GOT3 (cell line): ENCODE data around the gene PANK4.

Source experiments
- DNase-seq: peaks from one replicate; lab custom pipeline; 2025; ENCODE audit warnings: mixed read lengths; lab: John Stamatoyannopoulos, UW

PANK4 gene

GRCh38 chr1:2476061-2476999, 50.1 kb downstream of the PANK4 start, which contains the start of gene PLCH2:
Gene PLCH2 (plus strand): TSS chr1:2476289. CDS start chr1:2476589, 300 bp downstream.
- no peak for DNase-seq

DNA sequence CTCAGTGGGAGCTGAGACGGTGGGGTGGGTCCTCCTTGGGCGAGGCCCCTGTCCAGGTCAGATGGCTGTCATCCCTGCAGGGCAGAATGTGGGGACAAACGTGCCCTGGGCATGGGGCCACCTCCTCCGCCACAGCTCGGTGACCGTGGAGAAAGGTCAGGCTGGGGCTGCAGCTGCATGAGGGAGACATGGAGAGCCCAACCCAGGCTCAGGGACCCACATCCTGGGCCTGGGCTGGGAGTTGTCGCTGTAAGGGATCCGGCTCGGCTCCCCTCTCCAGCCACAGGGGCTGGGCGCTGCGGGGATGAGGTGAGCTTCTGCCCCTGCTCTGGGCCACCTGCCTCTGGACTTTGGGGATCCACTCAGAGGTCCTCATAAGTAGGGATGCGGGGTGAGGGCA, 50.8 kb downstream of the PANK4 start:
- no peak for DNase-seq

DNA sequence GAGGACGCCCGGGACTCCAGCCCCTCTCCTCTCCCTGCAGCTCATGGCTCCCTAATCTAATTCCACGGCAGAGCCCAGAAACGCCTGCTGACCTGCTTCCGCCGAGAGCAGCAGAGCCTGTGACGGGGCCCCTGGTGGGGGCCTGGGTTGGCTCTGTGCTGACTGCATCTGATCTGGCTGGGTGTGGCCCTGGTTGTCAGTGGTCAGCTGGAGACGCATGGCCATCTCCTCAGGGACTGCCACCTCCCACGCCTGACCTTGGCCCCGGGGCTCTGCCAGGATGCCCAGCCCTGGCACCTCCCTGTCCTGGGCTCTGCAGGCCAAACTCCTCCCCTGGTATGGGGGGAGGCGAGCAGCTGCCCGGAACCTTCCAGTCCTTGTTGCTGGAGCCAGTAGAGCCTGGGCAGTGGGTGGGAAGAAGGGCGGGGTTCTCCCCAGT, 51.4 kb downstream of the PANK4 start:
- DNase-seq: no peak

DNA sequence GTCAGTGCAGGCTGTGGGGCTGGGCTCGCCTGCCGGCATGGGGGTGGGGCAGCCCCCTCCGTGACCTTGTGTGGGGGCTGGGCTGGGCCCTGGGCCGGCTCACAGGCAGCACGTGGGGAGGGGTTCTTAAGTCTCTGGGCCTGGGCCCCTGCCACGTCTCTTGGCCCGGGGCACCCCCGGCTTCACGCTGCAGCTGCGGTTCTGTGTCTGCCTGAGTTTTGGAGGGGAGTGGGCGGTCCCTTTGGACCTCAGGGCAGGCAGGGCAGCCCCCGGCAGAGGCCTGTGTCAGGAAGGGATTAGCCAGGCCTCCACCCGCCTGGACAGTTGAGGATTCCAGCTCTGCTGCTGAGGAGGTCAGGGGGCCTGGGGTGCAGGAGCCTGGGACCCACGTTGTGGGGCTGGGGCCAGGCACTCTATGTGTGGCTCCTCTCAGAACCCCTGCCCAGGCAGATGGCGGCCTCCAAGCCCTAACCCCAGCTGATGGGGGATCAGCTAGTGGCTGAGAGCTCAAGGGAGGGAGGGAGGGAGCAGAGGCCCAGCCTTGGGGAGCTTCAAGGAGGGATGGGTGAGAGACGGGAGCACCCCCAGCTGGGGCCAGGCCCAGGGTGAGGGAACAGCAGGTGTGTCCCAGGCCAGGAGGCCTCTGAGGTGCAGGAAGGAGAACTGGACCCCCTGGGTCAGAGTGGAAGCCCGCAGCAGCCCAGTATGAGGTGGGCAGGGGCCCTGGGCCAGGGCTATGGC, 52.1 kb downstream of the PANK4 start:
- no peak for DNase-seq

DNA sequence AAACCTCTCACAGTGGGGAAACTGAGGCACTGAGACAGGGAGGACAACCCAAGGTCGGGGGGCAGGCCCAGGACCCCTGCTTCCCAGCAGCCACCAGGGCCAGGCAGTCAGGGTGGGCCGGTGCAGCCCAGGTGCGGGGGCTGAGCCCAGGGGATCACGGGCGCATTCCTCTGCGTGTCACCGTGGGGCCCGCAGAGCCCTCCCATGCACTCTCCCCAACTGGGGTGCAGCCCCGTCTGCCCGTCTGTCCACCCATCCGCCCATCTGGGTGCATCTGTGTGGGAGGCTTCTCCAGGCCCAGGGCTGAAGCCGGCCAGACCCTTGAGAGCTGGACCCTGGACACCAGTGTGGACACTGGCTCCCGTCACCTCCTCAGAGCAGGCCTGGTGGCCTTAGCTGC, 53.2 kb downstream of the PANK4 start:
- DNase-seq: no peak

GRCh38 chr1:2472561-2473177, 53.7 kb downstream of the PANK4 start:
- DNase-seq: no peak

GRCh38 chr1:2472109-2472508, 54.3 kb downstream of the PANK4 start:
- no peak for DNase-seq

- no peak for DNase-seq
Measured at GRCh38 chr1:2471587-2472001, 54.8 kb downstream of the PANK4 start.

DNA sequence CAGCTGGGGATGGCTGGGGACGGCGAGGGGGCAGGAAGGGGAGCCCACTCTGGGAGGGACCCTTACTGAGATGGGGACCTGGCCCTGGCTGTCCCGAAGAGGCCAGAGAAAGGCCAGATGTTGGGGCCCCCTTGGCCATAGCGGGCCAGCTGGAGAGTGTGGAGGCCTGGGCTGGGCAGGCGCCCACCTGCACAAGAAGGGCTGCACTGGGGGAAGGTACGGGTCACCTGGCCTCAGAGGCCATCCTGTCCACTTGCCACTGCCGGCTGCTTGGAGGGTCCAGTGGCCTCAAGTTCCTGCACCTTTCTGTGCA, 55.3 kb downstream of the PANK4 start:
- no peak for DNase-seq

GRCh38 chr1:2470290-2471158, 55.9 kb downstream of the PANK4 start:
- DNase-seq: no peak

- no peak for DNase-seq
Measured at GRCh38 chr1:2469103-2469940, 57.1 kb downstream of the PANK4 start.

DNA sequence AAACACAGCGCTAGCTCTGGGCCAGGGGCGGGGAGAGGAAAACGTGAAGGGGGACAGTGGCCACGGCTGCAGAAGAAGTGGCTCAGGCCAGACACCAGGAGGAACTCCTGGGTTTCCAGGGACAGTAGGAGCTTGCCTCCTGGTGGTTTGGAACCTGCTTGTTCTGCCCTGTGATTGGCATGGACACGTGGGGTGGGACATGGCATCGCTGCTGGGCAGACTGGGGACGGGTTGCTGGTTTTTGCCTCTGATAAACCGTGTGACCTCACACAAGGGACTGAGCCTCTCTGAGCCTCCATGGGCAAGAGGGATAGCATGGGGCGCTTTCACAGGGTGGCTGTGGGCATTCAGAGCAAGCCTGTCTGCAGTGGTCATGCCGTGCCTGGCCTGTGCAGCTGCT, 57.9 kb downstream of the PANK4 start:
- no peak for DNase-seq

GRCh38 chr1:2468041-2468472, 58.3 kb downstream of the PANK4 start:
- DNase-seq: no peak

DNA sequence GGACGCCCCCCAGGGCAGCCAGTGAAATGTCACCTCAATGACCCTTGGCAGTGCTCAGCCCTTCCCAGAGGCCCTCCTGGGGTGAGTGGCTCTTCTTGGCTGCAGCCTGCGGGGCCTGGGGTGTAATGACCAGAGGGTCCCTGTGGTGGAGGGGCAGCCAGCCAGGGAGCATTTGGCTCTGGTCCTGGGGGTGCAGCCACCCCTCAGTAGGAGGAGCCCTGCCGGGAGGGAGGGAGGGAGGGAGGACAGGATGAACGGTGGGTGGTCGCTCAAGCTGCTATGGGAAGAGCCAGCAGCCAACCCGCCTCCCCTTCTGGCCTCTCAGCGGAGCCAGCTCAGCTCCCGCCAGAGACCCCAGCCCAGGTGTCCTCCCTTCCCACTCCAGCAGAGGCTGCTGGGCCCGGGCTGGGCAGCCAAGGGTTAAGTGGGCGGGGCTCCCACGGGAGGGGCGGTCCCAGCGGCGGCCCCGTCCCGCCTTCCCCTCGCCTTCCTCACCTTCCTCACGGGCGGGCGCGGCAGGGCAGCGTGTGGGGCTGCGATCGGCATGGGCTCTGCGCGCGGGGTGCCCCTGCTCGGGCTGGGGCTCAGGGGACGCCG, 59.3 kb downstream of the PANK4 start:
- DNase-seq: no peak

DNA sequence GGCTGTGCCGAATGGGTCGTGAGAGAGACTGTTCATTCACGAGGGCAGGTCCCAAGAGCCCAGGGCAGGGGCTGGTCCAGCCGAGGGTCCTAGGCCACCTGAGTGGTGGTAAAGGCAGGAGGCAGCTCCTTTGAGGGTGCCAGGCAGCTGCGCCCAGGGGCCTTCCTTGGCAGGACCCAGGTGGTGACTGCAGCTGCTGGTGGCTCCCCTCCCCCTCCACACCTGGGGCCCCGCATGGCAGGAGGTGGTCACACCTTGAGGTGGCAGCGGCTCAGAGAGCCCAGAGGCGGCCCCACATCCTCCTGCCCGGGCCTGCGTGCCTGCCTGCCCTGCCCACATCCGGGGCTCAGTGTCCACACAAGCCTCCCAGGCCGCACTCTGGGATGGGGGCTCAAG, 60.1 kb downstream of the PANK4 start:
- no peak for DNase-seq

GRCh38 chr1:2465371-2466269, 60.8 kb downstream of the PANK4 start:
- no peak for DNase-seq

GRCh38 chr1:2463396-2463795, 63.0 kb downstream of the PANK4 start:
- DNase-seq: no peak

DNA sequence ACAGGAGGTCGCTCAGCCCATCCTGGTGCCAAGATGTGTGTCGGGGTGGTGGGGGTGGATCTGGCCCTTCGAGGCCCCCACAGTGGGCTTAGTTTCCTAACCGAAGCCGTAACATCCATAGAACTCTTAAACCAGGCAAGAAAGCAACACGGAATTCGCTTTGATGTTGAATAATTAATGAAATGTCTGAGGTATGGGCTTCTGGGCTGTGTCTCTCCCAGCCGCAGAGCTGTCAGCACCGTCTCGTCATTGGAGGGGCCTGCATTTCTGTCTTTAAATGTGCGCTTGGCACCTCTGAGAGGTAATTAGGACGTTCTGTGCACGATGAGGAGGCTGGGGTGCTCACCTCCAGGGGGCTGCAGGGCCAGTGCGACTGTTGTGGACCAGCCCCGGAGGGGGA, 63.6 kb downstream of the PANK4 start:
- no peak for DNase-seq

DNA sequence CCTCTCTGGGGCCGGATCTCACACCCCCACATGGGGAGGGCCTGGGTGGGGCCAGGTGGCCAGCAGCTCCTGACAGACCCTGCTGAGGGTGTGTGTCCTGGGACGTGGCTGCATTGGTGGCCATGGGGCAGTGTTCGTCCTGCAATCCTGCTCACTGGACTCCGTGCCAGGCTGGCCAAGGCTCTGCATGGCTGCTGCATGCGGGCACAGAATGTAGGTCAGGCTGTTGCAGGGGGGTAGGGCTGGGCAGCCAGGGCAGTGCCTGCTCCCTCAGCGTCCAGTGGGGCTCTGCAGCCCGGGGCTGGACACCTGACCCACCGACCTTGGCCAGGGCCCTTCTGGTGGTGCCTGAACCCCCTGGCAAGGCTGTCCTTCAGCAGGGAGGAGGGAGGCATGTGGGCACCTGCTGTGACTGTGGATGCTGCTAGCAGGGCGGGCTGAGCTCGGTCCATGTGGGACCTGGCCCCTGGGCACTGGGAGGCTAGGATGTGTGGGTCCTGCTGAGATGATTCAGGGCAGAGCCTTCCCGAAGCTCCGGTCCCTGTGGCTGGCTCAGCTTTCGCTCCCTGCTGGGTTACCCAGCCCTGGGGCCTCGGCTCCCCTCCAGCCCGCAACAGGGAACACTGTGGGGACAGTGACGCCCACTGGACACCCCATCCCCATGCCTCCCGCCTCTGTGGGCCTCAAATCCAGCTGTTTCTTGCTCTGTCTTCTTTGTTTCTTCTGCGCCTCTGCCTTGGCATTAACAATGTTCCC, 65.2 kb downstream of the PANK4 start:
- DNase-seq: no peak
